WTC11 (cell line): Measurements from ENCODE around the gene CTNNA2. TPM values are rescaled to one million over a fixed set of nuclear protein-coding genes. Genes with fewer than 3 reads are reported as not detected.

Source experiments
- ATAC-seq: fragments of 200-7000 bp; cut with Tn5 transposase; 2 replicates; pipeline ENCODE4 v1.10.0; 2021; ENCODE audit warnings: mild to moderate bottlenecking, moderate library complexity
- CTCF ChIA-PET: fragments of 300-600 bp; sonication (Branson Sonifier 250); formaldehyde crosslinking; loops from one replicate; lab custom pipeline; 2021; ENCODE audit warnings: antibody characterized with exemption; lab: Charles Lee
- POLR2A ChIA-PET: fragments of 350-600 bp; sonication (Branson Sonifier 250); formaldehyde crosslinking; loops from one replicate; lab custom pipeline; 2021; ENCODE audit warnings: antibody characterized with exemption; lab: Charles Lee
- DNase-seq: peaks from one replicate; pipeline ENCODE4 v3.0.0; 2021; ENCODE audit warnings: low spot score
- H3K27ac Mint-ChIP-seq: 2 replicates; pipeline ENCODE4 v1.8.0; 2021; ENCODE audit warnings: mixed read lengths
- H3K27me3 Mint-ChIP-seq: 2 replicates; pipeline ENCODE4 v1.8.0; 2021; ENCODE audit warnings: low read depth, mild to moderate bottlenecking, moderate library complexity, mixed read lengths
- H3K36me3 Mint-ChIP-seq: 2 replicates; pipeline ENCODE4 v1.8.0; 2021; ENCODE audit warnings: mixed read lengths
- H3K4me1 Mint-ChIP-seq: 2 replicates; pipeline ENCODE4 v1.8.0; 2022; ENCODE audit warnings: mixed read lengths
- H3K4me3 Mint-ChIP-seq: 2 replicates; pipeline ENCODE4 v1.8.0; 2021; ENCODE audit warnings: mild to moderate bottlenecking, moderate library complexity, mixed read lengths
- H3K9me3 Mint-ChIP-seq: 2 replicates; pipeline ENCODE4 v1.8.0; 2021; ENCODE audit warnings: mixed read lengths
- CREM ChIP-seq: sonication (generic); formaldehyde crosslinking; IDR thresholded peaks from 2 replicates; pipeline ENCODE4 v1.8.1; 2022; ENCODE audit warnings: mild to moderate bottlenecking, missing genetic modification reagents, moderate library complexity
- EMX1 ChIP-seq: fragments of 250-450 bp; sonication (Bioruptor Pico); IDR thresholded peaks from 2 replicates; pipeline ENCODE4 v1.8.0; 2021; ENCODE audit warnings: mild to moderate bottlenecking
- FOXK1 ChIP-seq: sonication (generic); formaldehyde crosslinking; IDR thresholded peaks from 2 replicates; pipeline ENCODE4 v1.8.0; 2022; ENCODE audit warnings: mild to moderate bottlenecking, moderate library complexity, missing genetic modification reagents
- HMGA2 ChIP-seq: fragments of 250-450 bp; sonication (Bioruptor Pico); IDR thresholded peaks from 2 replicates; pipeline ENCODE4 v1.4.0; 2021; ENCODE audit warnings: mild to moderate bottlenecking, moderate library complexity
- NFE2L1 ChIP-seq: sonication (generic); formaldehyde crosslinking; IDR thresholded peaks from 2 replicates; pipeline ENCODE4 v1.8.1; 2023; ENCODE audit warnings: missing genetic modification reagents
- TEAD4 ChIP-seq: sonication (generic); formaldehyde crosslinking; IDR thresholded peaks from 2 replicates; pipeline ENCODE4 v1.8.0; 2022; ENCODE audit warnings: mild to moderate bottlenecking, missing genetic modification reagents
- ZBTB21 ChIP-seq: sonication (generic); formaldehyde crosslinking; IDR thresholded peaks from 2 replicates; pipeline ENCODE4 v1.8.1; 2023; ENCODE audit warnings: mild to moderate bottlenecking, missing genetic modification reagents, borderline replicate concordance
- ZNF121 ChIP-seq: sonication (generic); formaldehyde crosslinking; IDR thresholded peaks from 2 replicates; pipeline ENCODE4 v1.8.0; 2023; ENCODE audit warnings: missing genetic modification reagents
- ZNF263 ChIP-seq: sonication (generic); formaldehyde crosslinking; IDR thresholded peaks from 2 replicates; pipeline ENCODE4 v1.8.1; 2022; ENCODE audit warnings: low read depth, mild to moderate bottlenecking, moderate library complexity, missing genetic modification reagents
- total RNA-seq: library from RNA; stranded (reverse); gene quantifications from 3 replicates; pipeline ENCODE4 v1.2.3, GENCODE V29; 2021
- TF ChIP-seq, protein P1 (sequence below): fragments of 200-600 bp; IDR thresholded peaks from 2 replicates; pipeline ENCODE4 v1.8.0; 2022; ENCODE audit warnings: antibody characterized with exemption
- TF ChIP-seq, protein P2 (sequence below): sonication (generic); formaldehyde crosslinking; IDR thresholded peaks from 2 replicates; pipeline ENCODE4 v1.8.0; 2022; ENCODE audit warnings: missing genetic modification reagents
- TF ChIP-seq, protein P3 (sequence below): fragments of 250-450 bp; sonication (Bioruptor Pico); IDR thresholded peaks from 2 replicates; pipeline ENCODE4 v1.9.0; 2021; ENCODE audit warnings: moderate library complexity, mild to moderate bottlenecking, inconsistent platforms, borderline replicate concordance
- TF ChIP-seq, protein P4 (sequence below): sonication (generic); formaldehyde crosslinking; IDR thresholded peaks from 2 replicates; pipeline ENCODE4 v1.8.0; 2023; ENCODE audit warnings: mild to moderate bottlenecking, missing genetic modification reagents

The CTNNA2 gene
- total RNA-seq, 1 experiment from 2014 or later, result 3.8 TPM

- no peaks in the 10 kb centered on the region for H3K27me3 Mint-ChIP-seq
- CTCF ChIA-PET, result interaction anchor here (1.0 kb wide), 1 partner anchor 13 kb away, joined by 3 read pairs; no protein-coding TSS in a partner anchor
- H3K27ac Mint-ChIP-seq, result no peak overlapping the region
- peak; percentile 80 for DNase-seq
- no peaks in the 10 kb centered on the region for H3K9me3 Mint-ChIP-seq
- no peak for TF ChIP-seq ZNF263 (CRISPR knock-in tag)
- peak; percentile 95 for TF ChIP-seq ZNF121 (CRISPR knock-in tag)
- TF ChIP-seq HMGA2 (CRISPR knock-in tag), result no peak
- no peak for TF ChIP-seq CREM (CRISPR knock-in tag)
- TF ChIP-seq, protein P1, sequence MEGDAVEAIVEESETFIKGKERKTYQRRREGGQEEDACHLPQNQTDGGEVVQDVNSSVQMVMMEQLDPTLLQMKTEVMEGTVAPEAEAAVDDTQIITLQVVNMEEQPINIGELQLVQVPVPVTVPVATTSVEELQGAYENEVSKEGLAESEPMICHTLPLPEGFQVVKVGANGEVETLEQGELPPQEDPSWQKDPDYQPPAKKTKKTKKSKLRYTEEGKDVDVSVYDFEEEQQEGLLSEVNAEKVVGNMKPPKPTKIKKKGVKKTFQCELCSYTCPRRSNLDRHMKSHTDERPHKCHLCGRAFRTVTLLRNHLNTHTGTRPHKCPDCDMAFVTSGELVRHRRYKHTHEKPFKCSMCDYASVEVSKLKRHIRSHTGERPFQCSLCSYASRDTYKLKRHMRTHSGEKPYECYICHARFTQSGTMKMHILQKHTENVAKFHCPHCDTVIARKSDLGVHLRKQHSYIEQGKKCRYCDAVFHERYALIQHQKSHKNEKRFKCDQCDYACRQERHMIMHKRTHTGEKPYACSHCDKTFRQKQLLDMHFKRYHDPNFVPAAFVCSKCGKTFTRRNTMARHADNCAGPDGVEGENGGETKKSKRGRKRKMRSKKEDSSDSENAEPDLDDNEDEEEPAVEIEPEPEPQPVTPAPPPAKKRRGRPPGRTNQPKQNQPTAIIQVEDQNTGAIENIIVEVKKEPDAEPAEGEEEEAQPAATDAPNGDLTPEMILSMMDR, result peak; percentile 60
- TF ChIP-seq, protein P2, sequence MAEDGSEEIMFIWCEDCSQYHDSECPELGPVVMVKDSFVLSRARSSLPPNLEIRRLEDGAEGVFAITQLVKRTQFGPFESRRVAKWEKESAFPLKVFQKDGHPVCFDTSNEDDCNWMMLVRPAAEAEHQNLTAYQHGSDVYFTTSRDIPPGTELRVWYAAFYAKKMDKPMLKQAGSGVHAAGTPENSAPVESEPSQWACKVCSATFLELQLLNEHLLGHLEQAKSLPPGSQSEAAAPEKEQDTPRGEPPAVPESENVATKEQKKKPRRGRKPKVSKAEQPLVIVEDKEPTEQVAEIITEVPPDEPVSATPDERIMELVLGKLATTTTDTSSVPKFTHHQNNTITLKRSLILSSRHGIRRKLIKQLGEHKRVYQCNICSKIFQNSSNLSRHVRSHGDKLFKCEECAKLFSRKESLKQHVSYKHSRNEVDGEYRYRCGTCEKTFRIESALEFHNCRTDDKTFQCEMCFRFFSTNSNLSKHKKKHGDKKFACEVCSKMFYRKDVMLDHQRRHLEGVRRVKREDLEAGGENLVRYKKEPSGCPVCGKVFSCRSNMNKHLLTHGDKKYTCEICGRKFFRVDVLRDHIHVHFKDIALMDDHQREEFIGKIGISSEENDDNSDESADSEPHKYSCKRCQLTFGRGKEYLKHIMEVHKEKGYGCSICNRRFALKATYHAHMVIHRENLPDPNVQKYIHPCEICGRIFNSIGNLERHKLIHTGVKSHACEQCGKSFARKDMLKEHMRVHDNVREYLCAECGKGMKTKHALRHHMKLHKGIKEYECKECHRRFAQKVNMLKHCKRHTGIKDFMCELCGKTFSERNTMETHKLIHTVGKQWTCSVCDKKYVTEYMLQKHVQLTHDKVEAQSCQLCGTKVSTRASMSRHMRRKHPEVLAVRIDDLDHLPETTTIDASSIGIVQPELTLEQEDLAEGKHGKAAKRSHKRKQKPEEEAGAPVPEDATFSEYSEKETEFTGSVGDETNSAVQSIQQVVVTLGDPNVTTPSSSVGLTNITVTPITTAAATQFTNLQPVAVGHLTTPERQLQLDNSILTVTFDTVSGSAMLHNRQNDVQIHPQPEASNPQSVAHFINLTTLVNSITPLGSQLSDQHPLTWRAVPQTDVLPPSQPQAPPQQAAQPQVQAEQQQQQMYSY (CRISPR knock-in tag), result no peak
- TF ChIP-seq, protein P3, sequence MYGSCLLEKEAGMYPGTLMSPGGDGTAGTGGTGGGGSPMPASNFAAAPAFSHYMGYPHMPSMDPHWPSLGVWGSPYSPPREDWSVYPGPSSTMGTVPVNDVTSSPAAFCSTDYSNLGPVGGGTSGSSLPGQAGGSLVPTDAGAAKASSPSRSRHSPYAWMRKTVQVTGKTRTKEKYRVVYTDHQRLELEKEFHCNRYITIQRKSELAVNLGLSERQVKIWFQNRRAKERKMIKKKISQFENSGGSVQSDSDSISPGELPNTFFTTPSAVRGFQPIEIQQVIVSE, result no peak
- peak; percentile 92 for ATAC-seq
- H3K36me3 Mint-ChIP-seq, result no peaks in the 10 kb centered on the region
- POLR2A ChIA-PET, result no interaction called here
- H3K4me1 Mint-ChIP-seq, result peaks cover 33% of the 10 kb centered on the region
- no peak overlapping the region for H3K4me3 Mint-ChIP-seq
Measured at GRCh38 chr2:79982445-79982844, 469.6 kb downstream of the CTNNA2 start.

GRCh38 chr2:79984476-79984875 is 471.6 kb downstream of the CTNNA2 start:
- Mint-ChIP-seq H3K9me3 (no peaks in the 10 kb centered on the region), H3K4me3 (no peak overlapping the region), H3K4me1 (peaks cover 14% of the 10 kb centered on the region), H3K27ac (no peak overlapping the region), H3K27me3 (no peaks in the 10 kb centered on the region; the same call in 1 of the 2 replicates), H3K36me3 (no peaks in the 10 kb centered on the region)
- TF ChIP-seq FOXK1 (CRISPR knock-in tag) (no peak), TEAD4 (CRISPR knock-in tag) (no peak), EMX1 (CRISPR knock-in tag) (no peak), NFE2L1 (CRISPR knock-in tag) (no peak), ZBTB21 (CRISPR knock-in tag) (no peak)
- TF ChIP-seq, protein P1, result no peak
- TF ChIP-seq, protein P4, sequence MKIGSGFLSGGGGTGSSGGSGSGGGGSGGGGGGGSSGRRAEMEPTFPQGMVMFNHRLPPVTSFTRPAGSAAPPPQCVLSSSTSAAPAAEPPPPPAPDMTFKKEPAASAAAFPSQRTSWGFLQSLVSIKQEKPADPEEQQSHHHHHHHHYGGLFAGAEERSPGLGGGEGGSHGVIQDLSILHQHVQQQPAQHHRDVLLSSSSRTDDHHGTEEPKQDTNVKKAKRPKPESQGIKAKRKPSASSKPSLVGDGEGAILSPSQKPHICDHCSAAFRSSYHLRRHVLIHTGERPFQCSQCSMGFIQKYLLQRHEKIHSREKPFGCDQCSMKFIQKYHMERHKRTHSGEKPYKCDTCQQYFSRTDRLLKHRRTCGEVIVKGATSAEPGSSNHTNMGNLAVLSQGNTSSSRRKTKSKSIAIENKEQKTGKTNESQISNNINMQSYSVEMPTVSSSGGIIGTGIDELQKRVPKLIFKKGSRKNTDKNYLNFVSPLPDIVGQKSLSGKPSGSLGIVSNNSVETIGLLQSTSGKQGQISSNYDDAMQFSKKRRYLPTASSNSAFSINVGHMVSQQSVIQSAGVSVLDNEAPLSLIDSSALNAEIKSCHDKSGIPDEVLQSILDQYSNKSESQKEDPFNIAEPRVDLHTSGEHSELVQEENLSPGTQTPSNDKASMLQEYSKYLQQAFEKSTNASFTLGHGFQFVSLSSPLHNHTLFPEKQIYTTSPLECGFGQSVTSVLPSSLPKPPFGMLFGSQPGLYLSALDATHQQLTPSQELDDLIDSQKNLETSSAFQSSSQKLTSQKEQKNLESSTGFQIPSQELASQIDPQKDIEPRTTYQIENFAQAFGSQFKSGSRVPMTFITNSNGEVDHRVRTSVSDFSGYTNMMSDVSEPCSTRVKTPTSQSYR (CRISPR knock-in tag), result no peak
- DNase-seq, result no peak
- no peak for ATAC-seq
- ChIA-PET POLR2A (no interaction called here), CTCF (no interaction called here)
